Loucy (cell line): Measurements from ENCODE around the gene MYO18B.

Source experiments
- EZH2phosphoT487 ChIP-seq: fragments of 200-600 bp; IDR thresholded peaks from 2 replicates; pipeline ENCODE4 v1.6.1; 2018; ENCODE audit warnings: antibody characterized with exemption, mild to moderate bottlenecking, moderate library complexity, borderline replicate concordance
- TF ChIP-seq, protein P1 (sequence below): fragments of 200-600 bp; sonication (generic); conservative IDR thresholded peaks from 2 replicates; pipeline ENCODE4 v1.5.1; 2014; ENCODE audit warnings: mild to moderate bottlenecking, antibody characterized with exemption, low read length

DNA sequence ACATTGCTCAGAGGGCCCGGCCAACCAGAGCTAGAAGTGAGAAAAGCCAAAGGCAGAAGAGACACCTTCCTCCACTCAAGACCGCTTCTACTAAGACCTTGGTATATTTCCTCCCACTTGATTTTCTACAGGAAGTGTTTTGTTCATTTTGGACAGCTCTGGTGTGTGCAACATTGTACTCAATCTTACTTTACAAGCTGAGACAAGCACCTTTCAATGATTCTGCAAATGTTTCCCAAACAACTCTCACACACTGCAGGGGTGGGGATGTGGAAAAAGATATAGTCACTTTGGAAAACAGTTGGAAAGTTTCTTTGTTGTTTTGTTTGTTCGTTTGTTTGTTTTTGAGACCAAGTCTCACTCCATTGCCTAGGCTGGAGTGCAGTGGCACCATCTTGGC, 15.7 kb downstream of the MYO18B start:
- TF ChIP-seq EZH2phosphoT487, result no peak
- TF ChIP-seq, protein P1, sequence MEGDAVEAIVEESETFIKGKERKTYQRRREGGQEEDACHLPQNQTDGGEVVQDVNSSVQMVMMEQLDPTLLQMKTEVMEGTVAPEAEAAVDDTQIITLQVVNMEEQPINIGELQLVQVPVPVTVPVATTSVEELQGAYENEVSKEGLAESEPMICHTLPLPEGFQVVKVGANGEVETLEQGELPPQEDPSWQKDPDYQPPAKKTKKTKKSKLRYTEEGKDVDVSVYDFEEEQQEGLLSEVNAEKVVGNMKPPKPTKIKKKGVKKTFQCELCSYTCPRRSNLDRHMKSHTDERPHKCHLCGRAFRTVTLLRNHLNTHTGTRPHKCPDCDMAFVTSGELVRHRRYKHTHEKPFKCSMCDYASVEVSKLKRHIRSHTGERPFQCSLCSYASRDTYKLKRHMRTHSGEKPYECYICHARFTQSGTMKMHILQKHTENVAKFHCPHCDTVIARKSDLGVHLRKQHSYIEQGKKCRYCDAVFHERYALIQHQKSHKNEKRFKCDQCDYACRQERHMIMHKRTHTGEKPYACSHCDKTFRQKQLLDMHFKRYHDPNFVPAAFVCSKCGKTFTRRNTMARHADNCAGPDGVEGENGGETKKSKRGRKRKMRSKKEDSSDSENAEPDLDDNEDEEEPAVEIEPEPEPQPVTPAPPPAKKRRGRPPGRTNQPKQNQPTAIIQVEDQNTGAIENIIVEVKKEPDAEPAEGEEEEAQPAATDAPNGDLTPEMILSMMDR, result no peak
